ENCODE measurements around the gene PEAK1. TPM values are rescaled to one million over a fixed set of nuclear protein-coding genes. Genes with fewer than 3 reads are reported as not detected.

Gene PEAK1
- total RNA-seq, 2 donors from 2014 or later = 33.5 to 54.4 TPM

DNA sequence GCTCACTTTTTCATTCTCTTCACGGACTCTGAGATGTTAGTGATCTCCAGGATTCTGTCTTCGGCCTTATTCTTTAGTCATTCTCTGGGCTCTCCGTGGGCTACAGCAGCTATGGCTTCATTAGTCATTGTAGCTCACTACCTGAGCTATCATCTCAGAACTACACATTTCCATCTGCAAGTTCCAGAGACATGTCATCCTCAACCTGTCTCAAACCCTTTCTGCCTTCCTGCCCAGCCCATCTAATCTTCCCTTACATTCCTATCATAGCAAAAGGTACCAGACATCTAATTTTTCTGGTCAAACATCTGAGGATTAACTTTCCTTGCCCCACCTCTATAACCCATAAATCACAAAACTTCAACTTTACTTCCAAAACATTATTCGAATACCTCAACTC is 362.2 kb downstream of the PEAK1 start:
- no peaks in the 10 kb centered on the region for H3K9me3 ChIP-seq
- no peak overlapping the region for H3K9ac ChIP-seq (ENCODE audit: low read depth in 2 of 2, low read length in 2 of 2)
- H3K4me3 ChIP-seq = no peak overlapping the region
- TF ChIP-seq, protein P1, sequence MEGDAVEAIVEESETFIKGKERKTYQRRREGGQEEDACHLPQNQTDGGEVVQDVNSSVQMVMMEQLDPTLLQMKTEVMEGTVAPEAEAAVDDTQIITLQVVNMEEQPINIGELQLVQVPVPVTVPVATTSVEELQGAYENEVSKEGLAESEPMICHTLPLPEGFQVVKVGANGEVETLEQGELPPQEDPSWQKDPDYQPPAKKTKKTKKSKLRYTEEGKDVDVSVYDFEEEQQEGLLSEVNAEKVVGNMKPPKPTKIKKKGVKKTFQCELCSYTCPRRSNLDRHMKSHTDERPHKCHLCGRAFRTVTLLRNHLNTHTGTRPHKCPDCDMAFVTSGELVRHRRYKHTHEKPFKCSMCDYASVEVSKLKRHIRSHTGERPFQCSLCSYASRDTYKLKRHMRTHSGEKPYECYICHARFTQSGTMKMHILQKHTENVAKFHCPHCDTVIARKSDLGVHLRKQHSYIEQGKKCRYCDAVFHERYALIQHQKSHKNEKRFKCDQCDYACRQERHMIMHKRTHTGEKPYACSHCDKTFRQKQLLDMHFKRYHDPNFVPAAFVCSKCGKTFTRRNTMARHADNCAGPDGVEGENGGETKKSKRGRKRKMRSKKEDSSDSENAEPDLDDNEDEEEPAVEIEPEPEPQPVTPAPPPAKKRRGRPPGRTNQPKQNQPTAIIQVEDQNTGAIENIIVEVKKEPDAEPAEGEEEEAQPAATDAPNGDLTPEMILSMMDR (IDR thresholded peaks at IDR 0.05) = no peak
- intact Hi-C loops (cut with DNase I) = no loop called here
- H3K27ac ChIP-seq = no peak overlapping the region
- no peaks in the 10 kb centered on the region for H3K36me3 ChIP-seq
- no peaks in the 10 kb centered on the region for H3K27me3 ChIP-seq
- no peak for DNase-seq
- peaks cover 9% of the 10 kb centered on the region for H3K4me1 ChIP-seq

DNA sequence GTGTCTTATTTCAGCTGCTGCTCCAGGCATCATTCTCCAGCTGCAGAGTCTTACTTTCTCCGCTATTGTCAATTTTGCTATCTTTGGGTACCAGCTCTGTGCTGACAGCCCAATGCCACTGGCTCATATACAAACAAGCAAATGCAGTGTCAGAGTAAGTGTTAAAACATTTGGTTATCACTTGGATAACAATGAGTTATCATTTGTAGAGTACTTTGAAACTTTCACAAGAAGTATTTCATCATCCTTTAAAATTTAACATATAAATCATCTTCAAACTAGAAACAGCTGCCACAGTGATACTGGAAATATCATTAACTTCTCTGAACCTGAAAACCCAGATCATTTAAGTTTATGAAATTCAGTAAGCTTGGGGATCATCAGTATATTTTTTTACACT is 362.8 kb downstream of the PEAK1 start:
- Histone ChIP-seq H3K9me3 (no peaks in the 10 kb centered on the region), H3K4me1 (peaks cover 9% of the 10 kb centered on the region), H3K27ac (no peak overlapping the region), H3K27me3 (no peaks in the 10 kb centered on the region), H3K36me3 (no peaks in the 10 kb centered on the region), H3K9ac (ENCODE audit: low read depth in 2 of 2, low read length in 2 of 2) (no peak overlapping the region), H3K4me3 (no peak overlapping the region)
- DNase-seq = no peak
- intact Hi-C loops (cut with DNase I) = no loop called here
- TF ChIP-seq, protein P1 (IDR thresholded peaks at IDR 0.05) = no peak

DNA sequence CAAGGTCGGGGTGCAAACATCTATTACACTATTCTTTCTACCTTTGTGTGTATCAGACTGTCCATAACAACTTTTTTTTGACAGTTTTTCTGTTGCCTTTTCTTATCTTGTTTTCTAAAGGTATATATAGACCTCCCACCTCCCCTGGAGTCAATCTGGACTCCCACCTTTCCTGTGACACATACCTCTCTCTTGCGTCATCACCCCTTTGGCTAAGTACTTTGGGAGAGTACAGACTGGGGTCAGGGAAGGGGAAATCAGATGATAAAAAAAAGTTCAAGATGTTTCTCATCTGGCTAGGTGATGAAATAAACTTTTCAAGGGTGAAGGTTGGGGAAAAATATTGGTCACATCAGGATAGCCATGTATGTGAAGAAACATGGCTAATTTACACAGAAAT is 366.2 kb downstream of the PEAK1 start:
- TF ChIP-seq, protein P1 (IDR thresholded peaks at IDR 0.05) = no peak

DNA sequence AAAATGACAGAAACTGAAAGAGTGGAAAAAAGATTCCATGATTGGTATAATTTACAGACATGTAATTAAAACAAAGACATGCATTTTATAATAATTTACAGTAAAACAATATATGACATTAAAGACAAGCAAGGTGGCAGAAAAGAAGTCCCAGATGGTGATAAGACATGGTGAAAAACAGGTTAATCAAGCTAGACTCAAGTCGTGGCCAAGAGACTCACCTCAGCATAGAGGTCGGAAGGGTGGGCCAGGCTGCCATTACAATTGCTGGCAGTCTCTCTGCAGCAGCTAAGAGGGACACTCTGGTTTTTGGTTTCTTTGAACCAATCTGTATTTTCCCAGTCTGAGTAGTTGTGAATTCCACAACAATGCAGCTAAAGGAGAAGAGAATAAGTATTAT is 367.3 kb downstream of the PEAK1 start:
- no peak for DNase-seq
- no peak overlapping the region for H3K27ac ChIP-seq
- H3K9ac ChIP-seq (ENCODE audit: low read depth in 2 of 2, low read length in 2 of 2) = no peak overlapping the region
- H3K27me3 ChIP-seq = no peaks in the 10 kb centered on the region
- TF ChIP-seq, protein P1 (IDR thresholded peaks at IDR 0.05) = no peak
- H3K4me3 ChIP-seq = no peak overlapping the region
- H3K4me1 ChIP-seq = no peaks in the 10 kb centered on the region
- no peaks in the 10 kb centered on the region for H3K9me3 ChIP-seq
- no peaks in the 10 kb centered on the region for H3K36me3 ChIP-seq
- intact Hi-C loops (cut with DNase I) = no loop called here

More for the DNA sequence above, 366.2 kb downstream of the PEAK1 start:
- H3K27me3 ChIP-seq = no peaks in the 10 kb centered on the region
- DNase-seq = no peak
- H3K36me3 ChIP-seq = no peaks in the 10 kb centered on the region
- H3K9ac ChIP-seq (ENCODE audit: low read depth in 2 of 2, low read length in 2 of 2) = no peak overlapping the region
- no peak overlapping the region for H3K4me3 ChIP-seq
- intact Hi-C loops (cut with DNase I) = no loop called here
- H3K9me3 ChIP-seq = no peaks in the 10 kb centered on the region
- H3K27ac ChIP-seq = no peak overlapping the region
- H3K4me1 ChIP-seq = no peaks in the 10 kb centered on the region

Other genes starting within 250 kb of the PEAK1 start
- gene HMG20A, start 784 bp upstream of the PEAK1 start, total RNA-seq = 10 to 100 TPM; 32.9 to 37.1 TPM
- 1 to 10 TPM in 1 of 2 donors, under 1 TPM in 1; 0.79 to 1.1 TPM for gene LINGO1, start 212.8 kb upstream of the PEAK1 start, total RNA-seq

Measured in colonic mucosa (tissue), 4 donors.